Measurements from ENCODE around the gene PTPA. TPM values are rescaled to one million over a fixed set of nuclear protein-coding genes. Genes with fewer than 3 reads are reported as not detected.
A peak's percentile ranks its signal among the peaks of the same experiment; 100 is the strongest.
"Not testable (repeated sequence)": the region's sequence is repeated elsewhere in the genome, so short reads cannot be mapped to it uniquely, and the experiment has no call there.

The PTPA gene
- total RNA-seq, 1 experiment from 2014 or later: 152 TPM

GRCh38 chr9:129154866-129155477, 43.8 kb downstream of the PTPA start:
- no peak for DNase-seq (ENCODE audit: low read depth)

DNA sequence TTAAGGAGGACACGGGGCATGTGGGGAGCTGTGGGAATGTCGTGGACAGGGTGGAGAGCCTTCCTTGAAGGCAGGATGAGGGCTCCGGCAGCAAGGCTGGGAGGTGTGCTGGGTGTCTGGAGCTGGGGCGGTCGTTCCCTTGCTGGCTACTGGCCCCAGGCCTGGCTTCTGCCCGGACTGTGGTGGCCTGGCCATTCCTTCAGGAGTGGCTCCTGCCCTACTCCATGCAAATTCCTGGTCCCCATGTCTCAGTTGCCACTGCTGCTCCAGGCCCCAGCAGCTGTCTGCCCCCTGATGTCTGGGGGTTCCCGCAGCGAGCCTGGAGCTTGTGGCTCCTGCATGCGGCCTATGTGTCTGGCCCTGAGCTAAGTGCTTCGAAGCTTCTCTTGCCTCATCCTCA, 44.9 kb downstream of the PTPA start:
- DNase-seq (ENCODE audit: low read depth): no peak

DNA sequence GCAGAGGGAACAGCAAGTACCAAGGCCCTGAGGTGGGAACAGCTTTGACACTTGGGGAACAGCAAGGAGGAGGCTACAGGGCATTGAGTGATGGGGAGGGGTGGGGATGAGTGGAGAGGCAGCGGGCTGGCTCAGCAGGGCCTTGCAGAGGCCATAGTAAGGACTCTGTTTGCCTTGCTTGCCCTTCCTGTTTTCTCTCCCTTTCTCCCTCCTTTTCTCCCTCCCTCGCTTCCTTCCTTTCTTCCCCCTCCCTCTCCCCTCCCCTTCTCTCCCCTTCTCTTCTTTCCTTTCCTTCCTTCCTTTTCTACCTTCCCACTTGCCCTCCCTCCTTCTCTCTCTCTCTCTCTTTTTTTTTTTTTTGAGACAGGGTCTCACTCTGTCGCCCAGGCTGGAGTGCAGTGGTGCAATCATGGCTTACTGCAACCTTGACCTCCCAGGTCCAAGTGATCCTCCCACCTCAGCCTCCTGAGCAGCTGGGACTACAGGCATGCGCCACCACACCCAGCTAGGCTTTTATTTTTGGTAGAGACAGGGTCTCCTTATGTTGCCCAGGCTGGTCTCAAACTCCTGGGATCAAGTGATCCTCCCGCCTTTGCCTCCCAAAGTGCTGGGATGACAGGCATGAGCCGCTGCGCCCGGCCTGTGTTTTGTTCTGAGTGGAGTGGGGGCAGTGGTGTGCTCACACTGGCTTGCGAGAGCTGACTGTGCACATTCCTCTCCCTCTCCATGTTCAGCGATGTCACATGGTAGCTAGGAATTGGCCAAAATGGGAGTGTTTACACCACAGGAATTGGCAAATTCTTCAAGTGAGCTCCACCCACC, 49.7 kb downstream of the PTPA start:
- peak; percentile 53 for DNase-seq (ENCODE audit: low read depth)

GRCh38 chr9:129161534-129161837, 50.3 kb downstream of the PTPA start:
- no peak for DNase-seq (ENCODE audit: low read depth)

DNA sequence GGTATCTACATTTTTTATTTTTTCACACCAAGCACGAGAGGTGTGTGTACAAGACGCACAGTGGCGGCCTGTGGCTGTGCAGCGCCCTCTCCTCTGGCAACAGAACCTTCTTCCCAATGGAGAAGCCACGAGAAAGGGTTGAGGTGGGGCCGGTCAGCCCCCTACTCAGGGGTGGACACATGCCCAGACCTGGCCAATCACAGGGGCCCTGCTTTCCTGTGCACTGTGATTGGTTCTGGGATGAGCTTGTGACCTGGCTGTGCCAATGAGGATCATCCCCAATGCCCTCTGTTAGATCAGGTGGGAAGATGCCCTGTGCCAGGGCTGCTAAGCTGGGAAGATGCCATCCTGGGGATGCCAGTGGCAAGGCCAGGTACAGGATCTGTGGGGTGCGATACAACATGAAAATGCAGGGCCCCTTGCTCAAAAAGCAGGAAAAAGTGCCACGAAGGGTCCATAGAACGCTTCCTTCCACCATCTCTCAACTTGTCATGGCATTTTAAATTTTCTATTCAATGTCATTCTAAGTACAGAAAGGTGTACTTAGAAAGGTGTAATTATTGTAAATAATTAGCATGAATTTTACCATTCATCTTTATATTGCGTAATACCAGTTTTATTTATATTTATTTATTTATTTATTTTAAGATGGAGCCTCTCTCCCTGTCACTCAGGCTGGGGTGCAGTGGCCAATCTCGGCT, 51.4 kb downstream of the PTPA start:
- no peak for DNase-seq (ENCODE audit: low read depth)

- not testable (repeated sequence) for DNase-seq (ENCODE audit: low read depth)
These were observed 52.0 kb downstream of the PTPA start for GRCh38 chr9:129163198-129163670.

DNA sequence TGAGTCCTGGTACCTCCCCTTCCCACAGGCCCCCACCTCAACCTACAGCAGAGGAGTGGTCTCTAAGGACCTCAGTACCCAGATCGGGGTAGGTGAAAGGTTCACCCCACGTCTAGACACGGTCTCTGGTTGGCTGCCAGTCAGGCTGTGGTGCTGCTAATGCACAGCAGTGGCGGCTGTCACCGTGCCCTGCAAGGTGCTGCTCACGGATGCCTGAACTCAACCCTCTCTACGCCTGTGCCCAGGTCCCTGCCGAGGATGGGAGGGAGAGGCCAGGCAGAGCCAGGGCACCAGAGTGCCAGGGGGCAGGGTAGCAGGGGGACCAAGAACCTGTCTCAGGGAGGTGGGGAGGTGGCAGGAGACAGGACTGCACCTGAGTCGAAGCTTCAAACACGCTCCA, 52.5 kb downstream of the PTPA start:
- no peak for DNase-seq (ENCODE audit: low read depth)

DNA sequence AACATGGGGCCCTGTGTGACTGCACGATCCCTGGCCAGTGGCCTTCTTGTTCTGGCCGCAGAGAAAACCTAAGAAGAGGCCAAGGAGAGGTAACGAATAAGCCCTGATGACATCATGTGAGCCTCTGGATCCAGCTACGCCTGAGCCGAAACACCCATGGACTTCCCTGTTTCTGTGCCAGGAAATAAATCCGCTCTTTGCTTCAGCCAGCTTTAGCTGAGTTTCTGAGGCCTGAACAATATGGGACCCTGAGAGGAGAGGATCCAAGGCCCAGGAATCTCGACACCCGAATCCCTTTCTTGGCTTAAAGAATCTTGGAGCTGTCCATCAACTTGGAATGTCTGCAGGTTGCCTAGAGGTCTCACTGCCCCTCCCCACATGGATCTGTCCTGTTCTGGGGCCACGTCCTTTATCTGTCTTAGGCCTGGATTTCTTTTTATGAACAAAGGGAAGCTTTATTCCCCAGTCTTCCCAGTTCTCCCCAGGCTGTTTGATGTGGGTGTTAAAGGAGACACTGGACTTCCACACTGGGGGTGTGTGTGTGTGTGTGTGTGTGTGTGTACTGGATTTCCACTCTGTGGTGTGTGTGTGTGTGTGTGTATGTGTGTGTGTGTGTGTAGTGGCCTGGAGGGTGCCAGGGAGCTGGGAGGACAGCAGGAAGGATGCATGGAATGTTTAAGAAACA, 53.2 kb downstream of the PTPA start:
- no peak for DNase-seq (ENCODE audit: low read depth)

DNA sequence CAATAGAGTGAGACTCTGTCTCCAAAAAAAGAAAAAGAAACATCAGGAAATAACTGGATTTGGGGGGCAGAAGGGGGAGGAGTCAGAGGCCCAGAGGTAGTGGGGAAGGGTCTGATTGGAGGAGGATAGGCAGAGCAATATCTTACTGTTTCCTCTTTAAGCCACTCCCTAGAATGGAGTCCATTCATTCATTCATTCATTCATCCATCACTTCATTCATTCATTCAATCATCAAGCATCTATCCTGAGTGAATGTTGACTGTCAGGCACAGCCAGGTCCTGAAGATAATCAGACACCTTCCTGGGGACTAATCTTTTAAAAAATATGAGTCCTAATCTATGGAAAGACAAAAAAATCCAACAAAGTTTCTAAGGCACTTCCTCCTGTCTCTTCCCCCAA, 54.0 kb downstream of the PTPA start:
- no peak for DNase-seq (ENCODE audit: low read depth)

DNA sequence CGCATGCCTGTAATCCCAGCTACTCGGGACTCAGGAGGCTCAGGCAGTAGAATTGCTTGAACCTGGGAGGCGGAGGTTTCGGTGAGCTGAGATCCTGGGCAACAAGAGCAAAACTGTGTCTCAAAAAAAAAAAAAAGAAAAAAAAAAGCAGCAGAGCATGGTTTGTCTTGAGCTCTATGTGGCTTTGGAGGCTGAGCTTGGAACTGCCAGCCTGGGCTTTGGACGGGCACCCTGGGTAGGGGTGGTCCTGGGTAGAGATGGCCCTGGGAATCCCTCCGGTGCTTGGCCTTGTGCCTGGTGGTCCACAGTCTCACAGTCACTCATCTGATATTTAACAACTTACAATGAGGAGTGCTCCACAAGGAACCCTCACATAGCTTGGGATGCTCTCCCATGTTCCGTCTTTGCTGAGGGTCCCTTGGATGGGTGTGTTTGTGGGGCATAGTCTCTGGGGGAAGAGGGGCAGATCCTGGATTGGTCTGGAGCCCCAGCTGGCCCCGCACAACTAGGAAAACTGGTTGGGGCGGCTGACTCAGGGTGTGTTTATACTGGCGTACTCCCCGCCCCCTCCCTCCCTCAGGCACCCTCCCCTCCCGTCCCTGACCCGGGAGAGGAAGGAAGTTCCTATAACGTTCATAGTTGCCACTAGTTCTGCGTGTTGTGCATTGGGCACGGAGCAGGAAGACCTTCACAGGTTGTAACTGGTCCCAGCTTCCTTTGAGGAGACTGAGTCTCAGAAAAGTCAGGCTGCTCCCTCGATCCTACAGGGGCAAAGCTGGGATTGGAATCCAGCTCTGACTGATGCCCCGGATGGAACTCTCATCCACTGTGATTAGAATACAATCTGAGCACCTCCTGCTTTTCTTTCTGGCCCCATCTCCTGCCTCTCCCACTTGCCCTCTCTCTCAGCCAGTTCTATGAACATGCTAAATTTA, 55.7 kb downstream of the PTPA start:
- DNase-seq (ENCODE audit: low read depth): peak; percentile 88

- peak; percentile 73 for DNase-seq (ENCODE audit: low read depth)
These were observed 59.0 kb downstream of the PTPA start for GRCh38 chr9:129170229-129170628.

- no peak for DNase-seq (ENCODE audit: low read depth)
These were observed 61.0 kb downstream of the PTPA start for GRCh38 chr9:129171993-129172751.

GRCh38 chr9:129172816-129173215, 61.6 kb downstream of the PTPA start:
- DNase-seq (ENCODE audit: low read depth): no peak

DNA sequence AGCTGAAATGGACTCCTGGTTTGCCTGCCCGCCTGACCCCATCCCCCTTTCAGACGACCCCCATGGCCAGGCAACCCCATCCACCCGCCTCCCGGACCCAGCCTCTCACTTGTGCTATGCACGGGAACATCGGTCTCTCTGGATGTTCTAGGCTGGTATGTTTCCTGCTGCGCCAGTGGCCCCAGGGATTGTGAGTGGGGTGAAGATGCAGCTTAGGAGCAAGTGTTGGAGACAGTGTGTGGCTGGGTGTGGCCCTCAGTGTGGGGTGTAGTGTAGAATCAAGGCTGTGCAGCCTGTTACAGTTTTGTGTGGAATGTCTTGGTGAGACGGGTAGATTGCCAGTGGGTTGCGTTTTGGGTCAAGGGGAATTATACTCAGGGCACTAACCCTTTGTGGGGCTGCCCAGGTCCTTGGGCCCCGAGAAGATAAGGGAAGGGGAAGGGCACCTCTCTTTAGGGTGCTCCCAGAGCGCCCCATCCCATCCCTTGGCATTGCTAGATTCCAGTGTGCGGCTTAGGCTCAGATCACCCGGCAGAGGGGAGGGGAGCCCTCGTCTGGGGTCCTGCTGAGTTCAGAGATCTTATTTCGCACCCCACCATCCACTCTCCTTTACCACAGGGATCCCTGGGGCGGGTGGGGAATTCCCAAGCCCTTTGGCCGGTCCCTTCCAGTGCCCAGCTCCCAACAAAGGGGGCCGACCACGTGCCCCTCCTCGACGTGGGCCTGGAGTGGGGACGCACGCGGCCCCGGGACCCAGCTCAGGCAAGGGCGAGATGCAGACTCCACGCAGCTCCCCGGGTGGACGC, 62.3 kb downstream of the PTPA start:
- DNase-seq (ENCODE audit: low read depth): no peak

DNA sequence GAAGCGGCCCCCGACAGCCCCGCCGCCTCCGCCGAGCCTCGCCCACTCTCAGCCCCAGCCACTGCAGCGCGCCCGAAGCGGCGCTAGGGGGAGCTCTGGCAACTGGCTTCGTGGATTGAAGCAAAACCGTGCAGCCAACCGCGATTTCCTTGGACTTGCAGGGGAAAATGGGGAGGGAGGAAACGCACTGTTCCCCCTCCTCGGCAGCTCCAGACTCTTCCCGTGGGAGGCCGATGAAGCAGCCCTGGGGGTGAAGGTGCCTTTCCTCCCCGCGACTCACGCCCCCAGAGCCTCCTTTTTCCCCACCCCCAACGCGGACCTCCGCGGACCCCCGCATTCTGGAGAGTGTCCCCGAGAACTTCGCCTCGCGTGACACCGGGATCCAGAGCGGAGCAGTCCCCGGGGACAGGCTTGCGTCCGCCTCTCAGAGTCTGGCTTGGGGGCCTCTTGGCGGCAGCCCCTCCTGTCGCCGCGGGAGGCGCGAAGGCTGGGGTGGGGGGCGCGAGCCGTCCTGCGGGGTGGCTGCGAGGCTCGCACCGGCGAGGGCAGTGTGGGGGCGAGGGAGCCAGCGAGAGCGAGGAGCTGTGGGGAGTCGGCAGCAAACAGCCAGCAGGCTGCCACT, 63.0 kb downstream of the PTPA start:
- peak; percentile 92 for DNase-seq (ENCODE audit: low read depth)

DNA sequence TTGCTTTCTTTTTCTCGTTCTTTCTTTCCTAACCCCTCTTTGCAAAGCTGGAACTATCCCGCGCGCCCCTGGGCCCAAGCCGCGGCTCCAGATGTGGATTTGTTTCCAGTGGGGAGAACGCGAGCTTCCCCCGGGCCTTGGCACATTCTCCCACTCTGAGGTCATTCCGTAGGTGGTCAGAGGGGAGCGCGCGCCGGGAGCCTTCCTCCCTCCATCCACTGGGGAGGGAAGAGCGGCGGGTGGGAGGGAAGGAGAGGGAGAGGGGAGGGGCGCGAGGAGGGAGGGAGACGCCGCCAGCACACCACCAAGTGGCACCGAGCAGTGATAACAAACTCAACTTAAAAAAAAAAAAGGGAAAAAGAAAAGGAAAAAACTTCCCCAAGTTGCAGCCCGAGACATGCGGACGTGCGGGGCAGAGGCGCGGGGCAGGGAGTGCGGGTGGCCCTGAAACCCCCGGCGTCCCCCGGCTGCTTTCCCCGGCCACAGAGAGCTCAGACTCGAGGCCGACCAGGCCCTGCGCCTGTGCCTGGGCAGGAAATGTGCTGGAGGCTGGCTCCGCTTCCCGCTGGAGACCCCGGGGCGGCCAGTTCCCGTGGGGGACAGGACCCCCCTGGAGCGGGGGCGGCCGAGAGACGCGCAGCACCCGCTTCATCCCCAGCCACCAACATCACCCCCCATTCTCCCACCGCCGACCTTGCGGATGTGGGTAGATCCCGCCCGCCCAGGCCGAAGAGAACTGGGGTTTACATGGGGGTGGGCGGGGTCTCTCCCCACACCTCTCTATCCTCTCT, 63.7 kb downstream of the PTPA start:
- peak; percentile 92 for DNase-seq (ENCODE audit: low read depth)

DNA sequence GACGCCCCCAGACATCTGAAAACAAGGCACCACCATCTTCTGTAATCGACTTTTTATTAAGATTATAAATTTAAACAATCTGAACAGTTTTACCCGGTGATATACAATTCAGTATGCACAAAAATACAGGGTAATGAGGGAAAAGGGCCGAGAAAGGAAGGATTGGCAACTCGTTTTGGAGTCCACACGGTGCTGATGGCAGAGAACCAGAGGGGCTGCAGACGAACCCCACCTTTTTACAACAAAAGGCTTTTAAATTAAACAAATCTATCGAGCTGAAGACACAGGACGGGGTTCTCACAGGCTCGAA, 64.3 kb downstream of the PTPA start:
- no peak for DNase-seq (ENCODE audit: low read depth)

DNA sequence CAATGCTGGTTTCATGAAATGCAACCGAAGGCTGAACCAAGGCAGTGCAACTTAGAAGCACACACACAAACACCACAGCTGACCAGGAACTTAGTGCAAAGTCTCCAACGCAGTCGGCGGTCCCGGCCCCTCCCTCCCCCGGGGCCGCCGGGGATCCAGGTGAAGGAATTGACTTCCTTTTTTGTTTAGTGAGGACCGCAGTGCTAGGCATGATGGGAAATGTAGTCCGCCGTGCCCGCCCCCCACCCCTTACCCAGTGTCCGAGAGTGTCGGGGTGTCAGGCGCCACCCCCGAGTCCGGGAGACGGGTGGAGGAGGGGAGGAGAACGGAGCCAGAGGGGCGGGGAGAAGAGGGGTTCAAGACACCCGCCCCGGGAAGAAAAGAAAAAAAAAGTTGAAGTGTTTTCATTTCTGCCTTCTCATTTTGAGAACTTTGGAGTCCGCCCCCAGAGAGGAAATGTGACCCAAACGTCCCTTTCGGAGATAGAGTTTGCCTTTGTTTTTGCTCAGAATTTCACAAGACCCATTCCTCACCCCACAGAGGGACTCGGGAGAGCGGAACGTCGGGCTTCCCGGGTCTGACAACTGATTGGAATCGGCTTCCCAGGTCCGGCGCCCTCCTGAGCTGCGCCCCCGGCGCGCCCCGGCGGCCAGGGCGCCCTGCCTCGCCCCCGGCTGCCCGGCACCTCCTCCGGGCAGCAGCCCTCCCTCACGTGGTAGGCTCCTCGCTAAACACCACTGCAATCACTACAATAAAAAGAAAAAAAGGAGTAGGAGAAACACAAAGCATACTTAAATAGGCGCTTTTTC, 64.8 kb downstream of the PTPA start:
- peak; percentile 97 for DNase-seq (ENCODE audit: low read depth)
